SU-DHL-6 (cell line): Measurements from ENCODE around the gene AGPAT4.

Experiments
- CTCF ChIP-seq: fragments of 200-600 bp; sonication (generic); IDR thresholded peaks from one replicate; pipeline ENCODE4 v1.5.1; 2017; ENCODE audit warnings: antibody characterized with exemption, mild to moderate bottlenecking, low read length, moderate library complexity; ENCODE audit not compliant: insufficient read depth, poor library complexity, severe bottlenecking
- EZH2phosphoT487 ChIP-seq: fragments of 200-600 bp; sonication (generic), shearing (Covaris generic); conservative IDR thresholded peaks from 2 replicates; pipeline ENCODE4 v1.6.1; 2018; ENCODE audit warnings: mild to moderate bottlenecking, antibody characterized with exemption, low read length, moderate library complexity, mixed read lengths

- TF ChIP-seq CTCF: no peak
- TF ChIP-seq EZH2phosphoT487: no peak
Measured at GRCh38 chr6:161214722-161215121, 59.1 kb downstream of the AGPAT4 start.
